Nephron progenitor cell (in vitro differentiated cells): ENCODE results near the gene CETN2.

Experiments used
- DNase-seq: peaks from one replicate; pipeline ENCODE4 v3.0.0; 2021
- H3K27ac Mint-ChIP-seq: 2 replicates; pipeline ENCODE4 v1.8.0; 2021; ENCODE audit warnings: mild to moderate bottlenecking, moderate library complexity, mixed read lengths
- H3K27me3 Mint-ChIP-seq: 2 replicates; pipeline ENCODE4 v1.8.0; 2021; ENCODE audit warnings: mild to moderate bottlenecking, low read depth, mixed read lengths; ENCODE audit not compliant: poor library complexity
- H3K36me3 Mint-ChIP-seq: 2 replicates; pipeline ENCODE4 v1.8.0; 2021; ENCODE audit warnings: low read depth, mixed read lengths
- H3K4me1 Mint-ChIP-seq: 2 replicates; pipeline ENCODE4 v1.8.0; 2021; ENCODE audit warnings: mixed read lengths
- H3K4me3 Mint-ChIP-seq: 2 replicates; pipeline ENCODE4 v1.8.0; 2021; ENCODE audit warnings: mild to moderate bottlenecking, moderate library complexity, mixed read lengths
- H3K9me3 Mint-ChIP-seq: 2 replicates; pipeline ENCODE4 v1.8.0; 2021; ENCODE audit warnings: mild to moderate bottlenecking, moderate library complexity, mixed read lengths
- CTCF ChIP-seq: fragments of 200-600 bp; sonication (generic); IDR thresholded peaks from 2 replicates; pipeline ENCODE4 v1.5.0; 2021; ENCODE audit warnings: antibody characterized with exemption

The CETN2 gene

GRCh38 chrX:152853986-152854385, 23.4 kb upstream of the CETN2 start:
- DNase-seq: no peak
- H3K4me1 Mint-ChIP-seq: peaks cover 18% of the 10 kb centered on the region
- peaks cover 74% of the 10 kb centered on the region for H3K36me3 Mint-ChIP-seq
- H3K27ac Mint-ChIP-seq: peak overlapping the region; percentile 68
- H3K9me3 Mint-ChIP-seq: peaks cover 57% of the 10 kb centered on the region
- no peak overlapping the region for H3K4me3 Mint-ChIP-seq
- no peak for TF ChIP-seq CTCF
- no peaks in the 10 kb centered on the region for H3K27me3 Mint-ChIP-seq

GRCh38 chrX:152850465-152850864, 19.9 kb upstream of the CETN2 start:
- Mint-ChIP-seq H3K27me3 (no peaks in the 10 kb centered on the region), H3K36me3 (peaks cover 68% of the 10 kb centered on the region), H3K4me1 (peaks cover 3% of the 10 kb centered on the region), H3K9me3 (peaks cover 60% of the 10 kb centered on the region), H3K27ac (no peak overlapping the region), H3K4me3 (no peak overlapping the region)
- DNase-seq: no peak
- no peak for TF ChIP-seq CTCF

GRCh38 chrX:152847281-152847680, 16.7 kb upstream of the CETN2 start:
- Mint-ChIP-seq H3K9me3 (peaks cover 57% of the 10 kb centered on the region), H3K27me3 (no peaks in the 10 kb centered on the region), H3K27ac (no peak overlapping the region), H3K4me1 (peaks cover 13% of the 10 kb centered on the region), H3K4me3 (no peak overlapping the region), H3K36me3 (peaks cover 62% of the 10 kb centered on the region)
- no peak for TF ChIP-seq CTCF
- no peak for DNase-seq

GRCh38 chrX:152845618-152846240, 15.2 kb upstream of the CETN2 start:
- no peak overlapping the region for H3K4me3 Mint-ChIP-seq
- TF ChIP-seq CTCF: no peak

GRCh38 chrX:152844256-152844655, 13.7 kb upstream of the CETN2 start:
- Mint-ChIP-seq H3K27me3 (no peaks in the 10 kb centered on the region), H3K4me3 (no peak overlapping the region), H3K27ac (no peak overlapping the region), H3K4me1 (peaks cover 13% of the 10 kb centered on the region), H3K36me3 (peaks cover 62% of the 10 kb centered on the region), H3K9me3 (peaks cover 59% of the 10 kb centered on the region)
- TF ChIP-seq CTCF: no peak
- DNase-seq: no peak

More at GRCh38 chrX:152845618-152846240, 15.2 kb upstream of the CETN2 start:
- peaks cover 60% of the 10 kb centered on the region for H3K36me3 Mint-ChIP-seq
- H3K27ac Mint-ChIP-seq: no peak overlapping the region
- peaks cover 13% of the 10 kb centered on the region for H3K4me1 Mint-ChIP-seq
- H3K27me3 Mint-ChIP-seq: no peaks in the 10 kb centered on the region
- peaks cover 51% of the 10 kb centered on the region for H3K9me3 Mint-ChIP-seq
- DNase-seq: no peak

GRCh38 chrX:152843852-152844251, 13.3 kb upstream of the CETN2 start:
- peaks cover 59% of the 10 kb centered on the region for H3K9me3 Mint-ChIP-seq
- DNase-seq: no peak

More at GRCh38 chrX:152843852-152844251, 13.3 kb upstream of the CETN2 start:
- H3K27ac Mint-ChIP-seq: no peak overlapping the region
- H3K27me3 Mint-ChIP-seq: no peaks in the 10 kb centered on the region
- no peak for TF ChIP-seq CTCF
- peaks cover 13% of the 10 kb centered on the region for H3K4me1 Mint-ChIP-seq
- peaks cover 62% of the 10 kb centered on the region for H3K36me3 Mint-ChIP-seq
- H3K4me3 Mint-ChIP-seq: no peak overlapping the region
